Right renal cortex interstitium (tissue), 3 donors: ENCODE results near the gene LTF. TPM values are rescaled to one million over a fixed set of nuclear protein-coding genes. Genes with fewer than 3 reads are reported as not detected.
A peak's percentile ranks its signal among the peaks of the same experiment; 100 is the strongest.

Source experiments
- DNase-seq, 3 donors: peaks; one replicate each; pipeline ENCODE4 v3.0.0-alpha.2; 2013; ENCODE audit warnings: low read depth in 3 of 3, low spot score in 2 of 3
- polyA plus RNA-seq, 3 donors: library from polyadenylated mRNA; unstranded; fragments of 120-200 nt; gene quantifications; one replicate each; pipeline ENCODE4 v1.2.1, GENCODE V29; 2013; ENCODE audit not compliant: insufficient read length in 3 of 3

The LTF gene
- polyA plus RNA-seq, 3 donors, result 2.3 to 2.8 (median 2.6) TPM

GRCh38 chr3:46491089-46492070 is 26.7 kb upstream of the LTF start:
- DNase-seq, result no peak

GRCh38 chr3:46490338-46491084 is 25.8 kb upstream of the LTF start:
- DNase-seq, result no peak

- DNase-seq, result no peak
Measured at GRCh38 chr3:46489875-46490274, 25.2 kb upstream of the LTF start.

DNA sequence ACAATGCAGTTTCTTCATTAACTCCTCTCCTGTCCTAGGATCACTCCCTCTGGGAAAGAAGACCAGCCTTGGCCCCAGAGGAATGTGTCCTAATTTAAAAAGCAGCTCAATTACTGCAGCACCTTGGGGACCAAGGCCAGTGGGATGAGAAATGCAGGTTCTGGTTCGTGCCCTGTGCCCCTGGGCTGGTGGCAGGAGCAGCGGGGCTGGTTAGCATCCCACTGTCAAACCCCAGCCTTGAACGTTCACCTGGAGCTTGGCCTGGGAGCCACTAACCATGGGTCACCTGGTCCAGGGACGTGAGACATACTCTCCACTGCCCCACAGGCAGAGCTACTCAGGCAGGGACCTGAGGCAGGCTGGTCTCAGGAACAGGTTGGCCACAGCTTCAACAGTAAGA is 24.7 kb upstream of the LTF start:
- no peak for DNase-seq

DNA sequence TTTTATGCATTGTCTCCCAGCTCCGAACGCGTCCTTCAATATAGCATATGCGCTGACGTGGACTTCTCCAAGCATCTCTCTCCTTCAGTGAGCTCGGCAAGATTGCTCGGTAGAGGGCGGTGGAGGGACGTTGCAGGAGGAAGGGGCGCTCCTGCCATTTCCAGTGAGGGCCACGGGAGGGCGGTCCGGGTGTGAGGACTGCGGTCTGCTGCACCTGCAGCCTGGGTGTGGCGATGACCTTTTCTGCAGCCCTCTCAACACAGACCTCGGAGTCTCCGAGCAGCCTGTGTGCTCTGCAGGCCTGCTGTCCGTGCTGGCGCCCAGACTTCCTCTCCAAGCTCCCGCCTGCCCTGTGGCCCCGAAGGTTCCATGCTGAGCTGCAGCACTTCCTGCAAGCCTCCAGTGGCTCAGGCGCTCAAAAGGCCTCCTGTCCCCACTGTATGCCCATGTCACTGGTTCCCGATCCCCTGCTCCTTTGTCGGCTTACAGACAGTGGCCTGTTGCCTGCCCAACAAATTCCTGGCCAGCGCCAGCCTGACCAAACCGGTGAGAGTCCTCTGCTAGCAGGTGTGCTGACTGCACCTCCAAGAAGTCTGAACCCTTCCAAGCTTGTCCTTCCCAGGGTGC is 24.1 kb upstream of the LTF start:
- DNase-seq, result peak; percentile 72 to 84 (median 80)

DNA sequence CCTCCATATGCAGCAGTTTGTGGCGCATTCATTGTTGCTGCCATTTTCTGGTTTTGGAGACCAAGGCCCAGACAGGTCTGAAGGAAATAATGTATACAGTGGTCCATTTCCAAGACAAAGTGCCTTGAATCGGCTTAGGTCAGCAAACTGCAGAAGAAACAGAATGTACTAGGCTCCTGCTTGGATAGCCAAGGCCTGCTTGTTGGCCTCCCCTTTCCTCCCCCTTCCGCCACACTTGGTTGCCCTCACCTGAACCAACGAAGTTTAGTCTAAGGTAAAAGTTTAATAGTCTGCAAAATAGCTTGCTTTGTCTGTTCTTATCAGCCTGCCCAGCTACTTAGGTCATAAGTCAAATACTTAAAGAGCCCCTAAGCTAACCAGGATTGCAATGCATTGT is 21.1 kb upstream of the LTF start:
- no peak for DNase-seq

GRCh38 chr3:46484911-46485778 is 20.4 kb upstream of the LTF start:
- no peak for DNase-seq

GRCh38 chr3:46484388-46484787 is 19.7 kb upstream of the LTF start:
- no peak for DNase-seq

- DNase-seq, result no peak
Measured at GRCh38 chr3:46483825-46484224, 19.1 kb upstream of the LTF start.

- DNase-seq, result no peak
Measured at GRCh38 chr3:46482632-46483350, 18.1 kb upstream of the LTF start.

GRCh38 chr3:46481636-46482035 is 16.9 kb upstream of the LTF start:
- DNase-seq, result no peak

DNA sequence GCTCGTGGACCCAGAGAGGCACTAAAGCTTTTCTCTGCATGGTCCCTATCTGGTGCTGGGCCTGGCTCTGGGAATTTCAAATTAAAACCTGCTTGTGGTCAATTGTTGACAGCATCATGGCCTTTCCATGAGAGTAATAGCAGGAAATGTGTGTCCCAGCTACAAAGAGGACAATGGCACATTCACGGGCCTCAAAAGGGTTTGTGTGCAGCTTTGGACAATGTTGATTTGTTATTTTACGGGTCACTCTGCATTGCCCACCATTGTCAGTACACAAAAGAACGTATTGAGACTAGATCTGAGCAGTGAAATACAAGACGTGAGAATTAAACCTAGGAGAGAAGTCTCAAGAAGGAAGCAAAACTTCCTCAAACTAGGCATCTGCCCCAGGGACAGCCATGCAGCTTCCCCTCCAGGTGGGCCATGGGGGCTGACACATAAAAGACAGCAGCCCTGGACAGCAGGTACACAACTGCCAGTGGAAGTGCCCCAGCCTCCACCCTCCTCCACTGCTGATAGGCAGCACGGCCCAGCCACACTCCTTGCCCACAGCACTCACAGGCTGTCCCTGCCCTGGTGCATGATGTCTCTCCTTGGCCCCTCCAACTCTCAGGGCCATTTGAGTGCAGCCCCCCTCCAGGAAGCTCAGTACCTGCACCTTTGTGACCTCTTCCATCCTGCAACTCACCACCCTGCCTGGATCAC is 15.9 kb upstream of the LTF start:
- DNase-seq, result no peak

DNA sequence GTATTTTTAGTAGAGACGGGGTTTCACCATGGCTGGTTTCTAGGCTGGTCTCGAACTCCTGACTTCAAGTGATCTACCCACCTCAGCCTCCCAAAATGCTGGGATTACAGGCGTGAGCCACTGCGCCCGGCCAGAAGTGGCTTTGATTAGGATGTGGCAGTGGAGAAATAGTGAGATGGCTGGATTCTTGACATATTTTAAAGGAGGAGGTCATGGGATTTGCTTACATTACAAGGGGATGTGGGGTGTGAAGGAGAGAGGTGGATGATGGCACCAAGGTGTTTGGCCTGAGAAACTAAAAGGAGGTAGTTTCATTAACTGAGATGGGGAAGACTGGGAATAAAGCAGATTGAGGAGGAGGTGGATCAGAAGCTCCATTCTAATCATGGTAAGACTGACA is 15.0 kb upstream of the LTF start:
- no peak for DNase-seq

- DNase-seq, result no peak
Measured at GRCh38 chr3:46479021-46479420, 14.3 kb upstream of the LTF start.

DNA sequence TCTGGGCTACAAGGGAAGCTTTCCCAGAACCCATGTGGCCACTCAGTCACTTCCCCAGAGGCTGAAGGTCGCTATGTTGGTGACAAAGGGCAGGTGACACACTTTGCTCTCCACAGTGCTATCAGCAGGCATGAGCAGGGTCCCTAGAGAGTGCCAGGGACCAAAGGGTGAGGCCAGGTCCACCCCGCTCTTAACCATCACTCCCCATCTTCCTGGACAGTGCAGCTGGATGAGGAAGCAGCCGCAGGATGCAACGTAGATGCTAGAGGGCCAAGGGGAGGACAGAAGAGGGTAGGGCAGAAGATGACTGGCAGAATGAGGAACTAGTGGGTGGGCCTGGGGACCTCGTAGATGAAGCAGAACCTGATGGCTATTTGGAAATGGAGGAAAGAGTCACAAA is 13.6 kb upstream of the LTF start:
- no peak for DNase-seq

- no peak for DNase-seq
Measured at GRCh38 chr3:46477756-46478155, 13.1 kb upstream of the LTF start.

GRCh38 chr3:46477145-46477544 is 12.4 kb upstream of the LTF start:
- DNase-seq, result no peak

DNA sequence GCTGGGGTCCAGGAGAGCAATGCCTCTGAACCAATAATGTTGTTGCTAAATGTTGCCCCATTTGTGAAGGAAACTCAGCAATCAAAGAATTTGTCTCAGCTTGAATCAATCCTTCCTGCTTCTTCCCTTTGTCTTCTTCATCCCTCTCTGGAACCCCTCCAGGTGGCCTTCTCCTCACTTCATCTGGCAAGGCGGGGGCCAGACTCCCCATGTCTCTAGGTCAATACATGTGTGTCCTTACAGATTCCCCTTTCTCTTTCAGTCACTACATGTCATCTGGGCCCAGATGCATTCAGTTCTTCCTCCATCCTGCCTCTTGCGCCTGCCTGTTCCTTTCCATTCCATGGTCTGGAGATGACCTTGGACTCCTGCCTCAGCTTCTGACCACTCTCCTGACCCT is 8.0 kb upstream of the LTF start:
- no peak for DNase-seq

DNA sequence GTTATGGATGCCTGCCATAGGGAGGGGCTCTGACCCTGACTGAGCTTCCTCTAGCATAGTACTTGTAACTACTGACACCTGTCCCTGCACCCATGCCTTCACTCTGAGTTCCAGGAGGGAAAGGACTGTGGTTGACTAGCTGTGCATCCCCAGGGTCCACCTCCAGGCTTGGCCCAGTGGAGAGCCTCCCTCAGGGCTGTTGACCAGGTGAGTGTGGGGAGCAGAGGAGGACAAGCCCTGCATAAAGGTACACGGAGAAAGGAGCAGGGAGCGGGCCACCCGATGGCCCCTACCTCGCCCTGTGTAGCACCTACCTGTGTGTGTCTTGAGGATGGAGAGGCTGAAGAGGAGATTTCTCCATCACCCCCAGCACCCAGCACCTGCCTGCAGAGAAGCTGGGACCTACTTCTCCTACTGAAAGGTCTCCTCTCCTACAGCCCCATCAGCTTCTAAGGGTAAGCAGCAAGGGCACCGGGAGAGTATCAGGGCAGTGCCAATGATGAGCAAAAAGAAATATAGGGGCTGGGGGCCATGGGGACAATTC is 6.7 kb upstream of the LTF start:
- no peak for DNase-seq
